NCI-H2196 treated with DMSO at 0.1 percent for 48 hours (cell line): ENCODE results near the gene DROSHA.

Source experiments
- DNase-seq: peaks from one replicate; lab custom pipeline; 2025; ENCODE audit not compliant: unreplicated experiment; lab: John Stamatoyannopoulos, UW

The DROSHA gene

GRCh38 chr5:31531543-31531887 lies 378 bp downstream of the DROSHA start:
- DNase-seq = no peak

GRCh38 chr5:31530541-31531265 lies 1.2 kb downstream of the DROSHA start:
- DNase-seq = no peak

GRCh38 chr5:31523041-31523440 lies 8.9 kb downstream of the DROSHA start:
- DNase-seq = no peak

- no peak for DNase-seq
These were observed 15.1 kb downstream of the DROSHA start for GRCh38 chr5:31516802-31517201.

- DNase-seq = no peak
These were observed 20.6 kb downstream of the DROSHA start for GRCh38 chr5:31511305-31511704.

- DNase-seq = no peak
These were observed 27.4 kb downstream of the DROSHA start for GRCh38 chr5:31504529-31504928.

GRCh38 chr5:31502506-31502905 lies 29.4 kb downstream of the DROSHA start:
- DNase-seq = no peak

GRCh38 chr5:31500256-31500655 lies 31.6 kb downstream of the DROSHA start:
- no peak for DNase-seq

- DNase-seq = no peak
These were observed 35.0 kb downstream of the DROSHA start for GRCh38 chr5:31496891-31497290.

GRCh38 chr5:31496301-31496700 lies 35.6 kb downstream of the DROSHA start:
- no peak for DNase-seq

GRCh38 chr5:31495336-31495735 lies 36.6 kb downstream of the DROSHA start:
- DNase-seq = no peak

- DNase-seq = no peak
These were observed 39.0 kb downstream of the DROSHA start for GRCh38 chr5:31492869-31493268.

- no peak for DNase-seq
These were observed 44.4 kb downstream of the DROSHA start for GRCh38 chr5:31487506-31487905.

- DNase-seq = no peak
These were observed 45.5 kb downstream of the DROSHA start for GRCh38 chr5:31486441-31486840.

- DNase-seq = no peak
These were observed 46.3 kb downstream of the DROSHA start for GRCh38 chr5:31485376-31486207.

- DNase-seq = no peak
These were observed 50.2 kb downstream of the DROSHA start for GRCh38 chr5:31481531-31482165.

GRCh38 chr5:31479706-31480105 lies 52.2 kb downstream of the DROSHA start:
- no peak for DNase-seq

GRCh38 chr5:31478901-31479300 lies 53.0 kb downstream of the DROSHA start:
- DNase-seq = no peak

- no peak for DNase-seq
These were observed 53.9 kb downstream of the DROSHA start for GRCh38 chr5:31477971-31478370.

- no peak for DNase-seq
These were observed 54.4 kb downstream of the DROSHA start for GRCh38 chr5:31477516-31477915.

- DNase-seq = no peak
These were observed 55.2 kb downstream of the DROSHA start for GRCh38 chr5:31476738-31477141.

GRCh38 chr5:31471916-31472315 lies 60.0 kb downstream of the DROSHA start:
- no peak for DNase-seq
